ENCODE data around the gene KIAA0586. TPM values are rescaled to one million over a fixed set of nuclear protein-coding genes. Genes with fewer than 3 reads are reported as not detected.

The KIAA0586 gene
- total RNA-seq (2022) (13.5 and 18.2 TPM in 2 replicates), Bru-seq, nascent RNA (percentile 61 among the genes with signal in this experiment), BruChase-seq, experiment 1, labeled RNA remaining after a 2-hour chase (percentile 56 among the genes with signal in this experiment), BruChase-seq, experiment 2, labeled RNA remaining after a 6-hour chase (percentile 56 among the genes with signal in this experiment)
- long read RNA-seq, partial matches to known transcripts: 3 of 11 reads
- long read RNA-seq, other reads (novel, unspliced or antisense): 8 of 11 reads

- Mint-ChIP-seq H3K4me3 (ENCODE audit: unreplicated experiment) (peak within 1 kb of the TSS; percentile 97), H3K36me3 (ENCODE audit: insufficient read depth, unreplicated experiment) (peaks cover 38% of the 10 kb centered on the region), H3K9me3 (ENCODE audit: unreplicated experiment) (no peaks in the 10 kb centered on the region), H3K27me3 (ENCODE audit: insufficient read depth, unreplicated experiment) (no peaks in the 10 kb centered on the region), H3K27ac (ENCODE audit: unreplicated experiment) (peak within 1 kb of the TSS; percentile 93), H3K4me1 (ENCODE audit: low read depth, unreplicated experiment) (no peaks in the 10 kb centered on the region)
- Histone ChIP-seq H3K9me3 (no peaks in the 10 kb centered on the region), H3K4me1 (peaks cover 3% of the 10 kb centered on the region; the same call in 1 of the 2 replicates), H3K27me3 (replicated peaks; ENCODE audit: control insufficient read depth, insufficient read depth, low read length) (no peaks in the 10 kb centered on the region), H3K4me3 (ENCODE audit: low read depth, low read length) (peak within 1 kb of the TSS; percentile 71), H3K36me3 (ENCODE audit: control insufficient read depth, insufficient read depth, low read length) (no peaks in the 10 kb centered on the region; the same call in 1 of the 2 replicates)
- ChIA-PET CTCF (interaction anchor here (0.8 kb wide), 1 partner anchor 31 kb away, joined by 3 read pairs; the partner anchor contains the start of gene TOMM20L), POLR2A (interaction anchor here (0.8 to 0.9 kb wide), 2 partner anchors 16 to 31 kb away, joined by 3 read pairs; partner anchors contain the start of gene TOMM20L)
- TF ChIP-seq CTCF (IDR thresholded peaks at IDR 0.05; ENCODE audit: insufficient read depth in 1 of 2, low read depth in 1 of 2, low read length in 1 of 2, severe bottlenecking in 1 of 2, unreplicated experiment in 1 of 2): no peak
- BruUV-seq (replicated peaks): no TSS peak
- intact Hi-C loops (cut with micrococcal nuclease; ENCODE audit: unreplicated experiment): no loop called here
- DNase-seq: peak; percentile 93 to 98
Observed at GRCh38 chr14:58427281-58428117, at the start of gene KIAA0586, which contains the start of gene TIMM9. Gene KIAA0586, plus strand, starts transcription at chr14:58427719. Its CDS starts 546 bp downstream, at chr14:58428265. Gene TIMM9, minus strand, starts transcription at chr14:58427531. Its CDS starts 15,586 bp downstream, at chr14:58411945.

GRCh38 chr14:58390830-58391229, 36.7 kb upstream of the KIAA0586 start:
- Histone ChIP-seq H3K4me3 (ENCODE audit: low read depth, low read length) (no peak overlapping the region), H3K36me3 (ENCODE audit: control insufficient read depth, insufficient read depth, low read length) (no peaks in the 10 kb centered on the region), H3K9me3 (no peaks in the 10 kb centered on the region), H3K27me3 (replicated peaks; ENCODE audit: control insufficient read depth, insufficient read depth, low read length) (no peaks in the 10 kb centered on the region), H3K4me1 (peaks cover 11% of the 10 kb centered on the region)
- Mint-ChIP-seq H3K4me1 (ENCODE audit: low read depth, unreplicated experiment) (no peaks in the 10 kb centered on the region), H3K27ac (ENCODE audit: unreplicated experiment) (no peak overlapping the region), H3K36me3 (ENCODE audit: insufficient read depth, unreplicated experiment) (peaks cover 16% of the 10 kb centered on the region), H3K9me3 (ENCODE audit: unreplicated experiment) (no peaks in the 10 kb centered on the region), H3K27me3 (ENCODE audit: insufficient read depth, unreplicated experiment) (no peaks in the 10 kb centered on the region), H3K4me3 (ENCODE audit: unreplicated experiment) (no peak overlapping the region)
- ChIA-PET POLR2A (no interaction called here), CTCF (no interaction called here)
- no peak for DNase-seq
- TF ChIP-seq CTCF (IDR thresholded peaks at IDR 0.05; ENCODE audit: insufficient read depth in 1 of 2, low read depth in 1 of 2, low read length in 1 of 2, severe bottlenecking in 1 of 2, unreplicated experiment in 1 of 2): no peak
- BruUV-seq (replicated peaks): no TSS peak
- intact Hi-C loops (cut with micrococcal nuclease; ENCODE audit: unreplicated experiment): no loop called here

GRCh38 chr14:58395562-58395811, 32.0 kb upstream of the KIAA0586 start:
- Histone ChIP-seq H3K27me3 (replicated peaks; ENCODE audit: control insufficient read depth, insufficient read depth, low read length) (no peaks in the 10 kb centered on the region), H3K4me1 (peaks cover 17% of the 10 kb centered on the region), H3K36me3 (ENCODE audit: control insufficient read depth, insufficient read depth, low read length) (no peaks in the 10 kb centered on the region), H3K4me3 (ENCODE audit: low read depth, low read length) (peak overlapping the region; percentile 46), H3K9me3 (no peaks in the 10 kb centered on the region)
- H3K4me1 Mint-ChIP-seq (ENCODE audit: low read depth, unreplicated experiment): peaks cover 15% of the 10 kb centered on the region
- no peaks in the 10 kb centered on the region for H3K9me3 Mint-ChIP-seq (ENCODE audit: unreplicated experiment)
- DNase-seq: no peak
- no peak for TF ChIP-seq CTCF (IDR thresholded peaks at IDR 0.05; ENCODE audit: insufficient read depth in 1 of 2, low read depth in 1 of 2, low read length in 1 of 2, severe bottlenecking in 1 of 2, unreplicated experiment in 1 of 2)
- H3K36me3 Mint-ChIP-seq (ENCODE audit: insufficient read depth, unreplicated experiment): peaks cover 8% of the 10 kb centered on the region
- peak overlapping the region; percentile 84 for H3K4me3 Mint-ChIP-seq (ENCODE audit: unreplicated experiment)
- intact Hi-C loops (cut with micrococcal nuclease; ENCODE audit: unreplicated experiment): loop anchor here (1.0 kb wide), 1 partner anchor 97 kb away; the partner anchor contains the start of gene ARID4A
- peak overlapping the region; percentile 95 for H3K27ac Mint-ChIP-seq (ENCODE audit: unreplicated experiment)
- no peaks in the 10 kb centered on the region for H3K27me3 Mint-ChIP-seq (ENCODE audit: insufficient read depth, unreplicated experiment)
- POLR2A ChIA-PET: interaction anchor here (1.1 to 3.9 kb wide), 3 partner anchors 18 to 97 kb away, joined by 3 to 15 read pairs (median 4); partner anchors contain the start of genes ARID4A, KIAA0586 and TIMM9
- CTCF ChIA-PET: interaction anchor here (1.2 to 2.0 kb wide), 3 partner anchors 97 to 375 kb away, joined by 3 to 12 read pairs (median 3); partner anchors contain the start of gene ARID4A
- BruUV-seq (replicated peaks): no TSS peak
